A673 (cell line): ENCODE results near the gene RRP1. TPM values are rescaled to one million over a fixed set of nuclear protein-coding genes. Genes with fewer than 3 reads are reported as not detected.

Experiments
- BruUV-seq: library from RNA; stranded (reverse); fragments of 400-500 nt; replicated peaks from 2 replicates; lab custom pipeline; 2021; lab: Mats Ljungman, UMichigan
- CTCF ChIA-PET: fragments of 300-600 bp; sonication (Branson Sonifier 250); formaldehyde crosslinking; loops from one replicate; lab custom pipeline; 2022; ENCODE audit warnings: antibody characterized with exemption; lab: Charles Lee
- POLR2A ChIA-PET: fragments of 300-600 bp; sonication (Branson Sonifier 250); formaldehyde crosslinking; loops from one replicate; lab custom pipeline; 2022; ENCODE audit warnings: antibody characterized with exemption; ENCODE audit not compliant: low non-redundant PET; lab: Charles Lee
- DNase-seq: peaks from one replicate; pipeline ENCODE4 v3.0.0-alpha.2; 2015; ENCODE audit warnings: low spot score
- H3K27ac ChIP-seq: fragments of 200-600 bp; sonication (generic); 2 replicates; pipeline ENCODE4 v1.5.1; 2016; ENCODE audit warnings: mixed run types, low read depth, mild to moderate bottlenecking, mixed read lengths, antibody characterized with exemption, low read length; ENCODE audit not compliant: poor library complexity, severe bottlenecking
- H3K27me3 ChIP-seq: fragments of 200-600 bp; sonication (generic); replicated peaks from 2 replicates; pipeline ENCODE4 v1.6.1; 2017; ENCODE audit warnings: mixed run types, low read depth, mild to moderate bottlenecking, mixed read lengths, antibody characterized with exemption, low read length; ENCODE audit not compliant: insufficient read depth, poor library complexity
- H3K36me3 ChIP-seq: fragments of 200-600 bp; sonication (generic); 2 replicates; pipeline ENCODE4 v1.6.1; 2016; ENCODE audit warnings: mixed run types, mild to moderate bottlenecking, mixed read lengths, antibody characterized with exemption, low read length; ENCODE audit not compliant: insufficient read depth, poor library complexity, severe bottlenecking
- H3K4me1 ChIP-seq: fragments of 200-600 bp; sonication (generic); 2 replicates; pipeline ENCODE4 v1.6.1; 2017; ENCODE audit warnings: mixed run types, mild to moderate bottlenecking, mixed read lengths, antibody characterized with exemption, low read length; ENCODE audit not compliant: insufficient read depth, poor library complexity, severe bottlenecking
- H3K4me3 ChIP-seq: fragments of 200-600 bp; sonication (generic); 2 replicates; pipeline ENCODE4 v1.5.1; 2016; ENCODE audit warnings: low read depth, mixed run types, mild to moderate bottlenecking, mixed read lengths, low read length; ENCODE audit not compliant: poor library complexity, severe bottlenecking
- H3K9me3 ChIP-seq: fragments of 200-600 bp; sonication (generic); 2 replicates; pipeline ENCODE4 v1.6.1; 2016; ENCODE audit warnings: mixed run types, low read depth, mild to moderate bottlenecking, mixed read lengths, antibody characterized with exemption, low read length; ENCODE audit not compliant: poor library complexity, severe bottlenecking
- EZH2 ChIP-seq: fragments of 200-600 bp; sonication (generic); IDR thresholded peaks from 2 replicates; pipeline ENCODE4 v1.6.1; 2017; ENCODE audit warnings: borderline replicate concordance, low read depth, mild to moderate bottlenecking, mixed read lengths, antibody characterized with exemption, low read length; ENCODE audit not compliant: poor library complexity, severe bottlenecking
- intact Hi-C: fragments of 100-400 bp; cut with micrococcal nuclease; formaldehyde crosslinking; loops from one replicate; pipeline ENCODE4 v1.10.0; 2022; ENCODE audit not compliant: unreplicated experiment
- total RNA-seq: library from RNA; stranded (reverse); gene quantifications from 2 replicates; pipeline ENCODE4 v1.2.3, GENCODE V29; 2021
- TF ChIP-seq, protein P1 (sequence below): fragments of 300-800, 200-600 bp; sonication (generic); conservative IDR thresholded peaks from 2 replicates; pipeline ENCODE4 v1.5.1; 2017; ENCODE audit warnings: low read depth, mild to moderate bottlenecking, antibody characterized with exemption, low read length, moderate library complexity, mixed read lengths

The RRP1 gene
- total RNA-seq, 1 experiment from 2014 or later, result 86.4 TPM

DNA sequence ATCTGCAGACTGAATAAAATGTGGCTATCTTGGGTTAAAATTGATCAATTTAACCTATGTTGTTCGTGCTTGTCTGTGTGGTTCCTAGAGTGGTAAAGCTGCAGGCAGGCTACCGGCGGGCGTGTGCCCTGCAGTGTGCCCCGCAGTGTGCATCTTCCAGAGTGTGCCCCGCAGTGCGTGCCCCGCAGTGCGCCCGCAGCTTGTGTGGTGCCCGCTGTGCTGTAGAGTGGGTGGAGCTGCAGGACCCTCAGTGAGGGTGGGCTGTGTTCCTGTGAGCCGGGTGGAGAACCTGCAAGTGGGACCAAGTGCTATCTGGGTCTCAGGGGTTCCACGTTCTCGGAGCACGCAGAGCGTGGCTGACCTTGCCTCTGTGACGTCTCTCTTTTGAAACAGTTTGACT lies 10.7 kb downstream of the RRP1 start:
- ChIA-PET CTCF (no interaction called here), POLR2A (no interaction called here)
- intact Hi-C loops, result no loop called here
- peaks cover 87% of the 10 kb centered on the region for H3K36me3 ChIP-seq
- H3K27me3 ChIP-seq, result no peaks in the 10 kb centered on the region
- DNase-seq, result no peak
- no peak for TF ChIP-seq EZH2
- TF ChIP-seq, protein P1, sequence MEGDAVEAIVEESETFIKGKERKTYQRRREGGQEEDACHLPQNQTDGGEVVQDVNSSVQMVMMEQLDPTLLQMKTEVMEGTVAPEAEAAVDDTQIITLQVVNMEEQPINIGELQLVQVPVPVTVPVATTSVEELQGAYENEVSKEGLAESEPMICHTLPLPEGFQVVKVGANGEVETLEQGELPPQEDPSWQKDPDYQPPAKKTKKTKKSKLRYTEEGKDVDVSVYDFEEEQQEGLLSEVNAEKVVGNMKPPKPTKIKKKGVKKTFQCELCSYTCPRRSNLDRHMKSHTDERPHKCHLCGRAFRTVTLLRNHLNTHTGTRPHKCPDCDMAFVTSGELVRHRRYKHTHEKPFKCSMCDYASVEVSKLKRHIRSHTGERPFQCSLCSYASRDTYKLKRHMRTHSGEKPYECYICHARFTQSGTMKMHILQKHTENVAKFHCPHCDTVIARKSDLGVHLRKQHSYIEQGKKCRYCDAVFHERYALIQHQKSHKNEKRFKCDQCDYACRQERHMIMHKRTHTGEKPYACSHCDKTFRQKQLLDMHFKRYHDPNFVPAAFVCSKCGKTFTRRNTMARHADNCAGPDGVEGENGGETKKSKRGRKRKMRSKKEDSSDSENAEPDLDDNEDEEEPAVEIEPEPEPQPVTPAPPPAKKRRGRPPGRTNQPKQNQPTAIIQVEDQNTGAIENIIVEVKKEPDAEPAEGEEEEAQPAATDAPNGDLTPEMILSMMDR, result no peak
- BruUV-seq, result no TSS peak
- no peaks in the 10 kb centered on the region for H3K4me1 ChIP-seq
- no peaks in the 10 kb centered on the region for H3K9me3 ChIP-seq
- H3K27ac ChIP-seq, result no peak overlapping the region
- H3K4me3 ChIP-seq, result no peak overlapping the region

DNA sequence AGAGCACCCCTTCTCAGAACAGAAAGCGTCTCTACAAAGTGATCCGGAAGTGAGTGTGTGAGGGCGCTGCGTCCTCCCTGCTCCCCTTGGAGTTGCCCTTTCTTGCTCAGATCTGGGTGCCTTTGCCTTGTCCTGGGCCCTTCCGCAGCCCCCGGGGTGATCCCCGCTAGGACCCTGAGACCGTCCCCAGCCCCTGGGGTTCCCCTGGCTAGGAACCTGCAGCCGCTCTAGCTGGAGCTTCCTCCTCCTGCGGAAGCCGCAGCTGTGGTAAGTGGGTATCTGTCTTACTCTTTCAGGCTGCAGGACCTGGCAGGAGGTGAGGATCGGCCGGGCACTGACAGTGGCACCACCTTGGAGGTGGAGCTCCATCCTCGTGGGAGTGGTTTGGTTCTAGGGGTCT lies 11.2 kb downstream of the RRP1 start:
- Histone ChIP-seq H3K27me3 (no peaks in the 10 kb centered on the region), H3K36me3 (peaks cover 82% of the 10 kb centered on the region), H3K27ac (no peak overlapping the region), H3K9me3 (no peaks in the 10 kb centered on the region), H3K4me3 (no peak overlapping the region), H3K4me1 (no peaks in the 10 kb centered on the region)
- intact Hi-C loops, result no loop called here
- CTCF ChIA-PET, result no interaction called here
- POLR2A ChIA-PET, result no interaction called here
- BruUV-seq, result no TSS peak
- DNase-seq, result no peak
- TF ChIP-seq, protein P1, result no peak
- no peak for TF ChIP-seq EZH2

DNA sequence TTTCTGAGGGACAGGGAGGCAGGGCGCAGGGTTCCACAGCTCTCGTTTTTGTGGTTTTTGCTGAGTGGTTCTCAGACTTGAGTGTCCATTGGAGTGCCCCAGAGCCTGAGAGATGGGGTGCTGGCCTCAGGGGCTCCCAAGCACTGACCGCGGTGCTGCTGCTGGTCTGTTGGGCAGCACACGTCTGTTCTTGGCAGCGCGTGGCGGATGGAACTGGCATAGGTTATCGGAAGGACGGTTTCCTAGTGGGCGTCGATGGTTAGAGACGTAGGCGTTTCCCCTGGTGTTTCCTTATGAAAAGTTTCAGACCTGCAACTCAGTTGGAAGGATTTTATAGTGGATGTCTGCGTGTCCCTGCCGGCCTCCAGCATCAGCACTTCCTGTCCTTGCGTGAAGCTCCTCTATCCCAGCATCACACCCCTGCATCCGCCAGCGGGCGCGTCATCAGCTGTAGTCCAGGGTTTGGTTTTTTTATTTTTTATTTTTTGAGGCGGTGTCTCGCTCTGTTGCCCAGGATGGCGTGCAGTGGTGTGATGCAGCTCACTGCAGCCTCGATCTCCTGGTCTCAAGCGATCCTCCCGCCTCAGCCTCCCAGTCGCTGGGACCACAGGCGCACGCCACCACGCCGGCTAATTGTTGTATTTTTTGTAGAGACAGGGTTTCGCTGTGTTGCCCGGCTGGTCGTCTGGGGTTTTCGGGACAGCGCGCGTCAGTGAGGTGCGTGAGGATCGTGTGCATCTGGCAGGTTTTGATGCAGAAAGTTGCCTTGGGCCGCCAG lies 11.8 kb downstream of the RRP1 start:
- BruUV-seq, result no TSS peak

More for the DNA sequence above, 11.8 kb downstream of the RRP1 start:
- intact Hi-C loops, result no loop called here
- Histone ChIP-seq H3K27ac (no peak overlapping the region), H3K4me3 (no peak overlapping the region), H3K36me3 (peaks cover 76% of the 10 kb centered on the region), H3K27me3 (no peaks in the 10 kb centered on the region), H3K9me3 (no peaks in the 10 kb centered on the region), H3K4me1 (no peaks in the 10 kb centered on the region)
- POLR2A ChIA-PET, result no interaction called here
- TF ChIP-seq EZH2, result no peak
- TF ChIP-seq, protein P1, result no peak
- CTCF ChIA-PET, result no interaction called here
- no peak for DNase-seq
